Gastrocnemius medialis (tissue), 4 donors: Measurements from ENCODE around the gene DPYSL3. TPM values are rescaled to one million over a fixed set of nuclear protein-coding genes. Genes with fewer than 3 reads are reported as not detected.

Source experiments
- ATAC-seq, 2 donors: fragments of 150-250 bp; one replicate each; pipeline ENCODE4 v1.9.1; 2016
- DNase-seq, 2 donors: peaks; one replicate each; pipeline ENCODE4 v3.0.0-alpha.2; 2019
- H3K27ac ChIP-seq, 4 donors: fragments of 200-600 bp; sonication (generic); 1 replicate in 1 of 4; 2 replicates in 3 of 4; pipeline ENCODE4 v1.5.1; 2016 to 2018; ENCODE audit warnings: mild to moderate bottlenecking in 2 of 4, moderate library complexity in 1 of 4
- H3K27me3 ChIP-seq, 3 donors: fragments of 200-600 bp; sonication (generic) in 2 of 3; 1 replicate in 1 of 3; 2 replicates in 2 of 3; pipeline versions ENCODE4 v1.5.1 to v1.6.0; 2016 to 2019; ENCODE audit warnings: mild to moderate bottlenecking in 1 of 3, moderate library complexity in 1 of 3
- H3K36me3 ChIP-seq, 2 donors: fragments of 200-600 bp; sonication (generic) in 1 of 2; one replicate each; pipeline ENCODE4 v1.5.1; 2017 to 2018
- H3K4me1 ChIP-seq, 2 donors: fragments of 200-600 bp; sonication (generic) in 1 of 2; one replicate each; pipeline ENCODE4 v1.5.1; 2016 to 2017; ENCODE audit warnings: mild to moderate bottlenecking in 2 of 2
- H3K4me3 ChIP-seq, 4 donors: fragments of 200-600 bp; sonication (generic) in 3 of 4; 1 replicate in 1 of 4; 2 replicates in 3 of 4; pipeline ENCODE4 v1.5.1; 2016 to 2019; ENCODE audit warnings: mild to moderate bottlenecking in 2 of 4
- H3K9me3 ChIP-seq, 3 donors: fragments of 200-600 bp; sonication (generic) in 2 of 3; 1 replicate in 1 of 3; 2 replicates in 2 of 3; pipeline ENCODE4 v1.5.1; 2016 to 2019
- CTCF ChIP-seq, 5 experiments: fragments of 450-650 bp in 3 of 5; fragments of 200-600 bp in 2 of 5; sonication (generic) in 2 of 5; IDR thresholded peaks in 4 of 5; conservative IDR thresholded peaks in 1 of 5; 1 replicate in 4 of 5; 2 replicates in 1 of 5; pipeline ENCODE4 v1.5.1; 2016 to 2019; ENCODE audit warnings: antibody characterized with exemption in 5 of 5, mild to moderate bottlenecking in 3 of 5, moderate library complexity in 3 of 5
- POLR2A ChIP-seq, 2 donors: fragments of 450-650 bp; IDR thresholded peaks; one replicate each; pipeline ENCODE4 v1.6.1; 2017; ENCODE audit warnings: antibody characterized with exemption in 2 of 2, mild to moderate bottlenecking in 2 of 2, moderate library complexity in 2 of 2
- in situ Hi-C, 4 donors: fragments of 200-750 bp; cut with MboI; loops; one replicate each; pipeline versions ENCODE4 v1.15.0 to v1.8.0; 2017; ENCODE audit warnings: low sequenced_read_pairs in 4 of 4
- intact Hi-C: fragments of 100-400 bp; cut with DNase I; formaldehyde crosslinking; loops from one replicate; pipeline ENCODE4 v1.15.1; 2023; ENCODE audit warnings: low total_unique reads
- total RNA-seq, 4 donors: library from RNA; depleted of rRNA; stranded (reverse); fragments of >200 nt; gene quantifications; one replicate each; pipeline versions ENCODE4 v1.1.0 to v1.2.3, GENCODE V29; 2016

DPYSL3 gene
- total RNA-seq, 4 donors from 2014 or later = 11.7 to 45.8 (median 26.0) TPM

- TF ChIP-seq POLR2A (IDR thresholded peaks at IDR 0.05) (no peak), CTCF (IDR thresholded peaks at IDR 0.05 in 4 of 5, conservative IDR thresholded peaks at IDR 0.05 in 1 of 5) (no peak)
- DNase-seq (no peak), ATAC-seq (no peak)
- Histone ChIP-seq H3K4me3 (no peak overlapping the region), H3K27ac (no peak overlapping the region), H3K9me3 (no peaks in the 10 kb centered on the region), H3K27me3 (no peaks in the 10 kb centered on the region), H3K4me1 (peaks cover 23 to 25% of the 10 kb centered on the region in 2 donors), H3K36me3 (peaks cover 0 to 26% of the 10 kb centered on the region in 2 donors)
- intact Hi-C loops = no loop called here
- in situ Hi-C loops = no loop called here
Observed at GRCh38 chr5:147400126-147400809, 109.6 kb downstream of the DPYSL3 start.

- TF ChIP-seq POLR2A (IDR thresholded peaks at IDR 0.05) = no peak
- TF ChIP-seq CTCF (IDR thresholded peaks at IDR 0.05 in 4 of 5, conservative IDR thresholded peaks at IDR 0.05 in 1 of 5) = no peak
- in situ Hi-C loops = no loop called here
- H3K9me3 ChIP-seq = no peaks in the 10 kb centered on the region
- ATAC-seq (no peak), DNase-seq (no peak)
- peaks cover 11 to 12% of the 10 kb centered on the region in 2 donors for H3K4me1 ChIP-seq
- no peaks in the 10 kb centered on the region for H3K27me3 ChIP-seq
- no peak overlapping the region for H3K4me3 ChIP-seq
- H3K36me3 ChIP-seq = peaks cover 0 to 28% of the 10 kb centered on the region in 2 donors
- H3K27ac ChIP-seq = no peak overlapping the region
- intact Hi-C loops = no loop called here
Observed at GRCh38 chr5:147398860-147399259, 111.0 kb downstream of the DPYSL3 start.

GRCh38 chr5:147397616-147398015 is 112.3 kb downstream of the DPYSL3 start:
- H3K4me1 ChIP-seq = no peaks in the 10 kb centered on the region
- in situ Hi-C loops = no loop called here
- H3K4me3 ChIP-seq = no peak overlapping the region
- no peaks in the 10 kb centered on the region for H3K9me3 ChIP-seq
- peaks cover 0 to 37% of the 10 kb centered on the region in 2 donors for H3K36me3 ChIP-seq
- DNase-seq (no peak), ATAC-seq (no peak)
- no peaks in the 10 kb centered on the region for H3K27me3 ChIP-seq
- TF ChIP-seq POLR2A (IDR thresholded peaks at IDR 0.05) (no peak), CTCF (IDR thresholded peaks at IDR 0.05 in 4 of 5, conservative IDR thresholded peaks at IDR 0.05 in 1 of 5) (no peak)
- H3K27ac ChIP-seq = no peak overlapping the region
- intact Hi-C loops = no loop called here

- Histone ChIP-seq H3K36me3 (peaks cover 0 to 37% of the 10 kb centered on the region in 2 donors), H3K27me3 (no peaks in the 10 kb centered on the region), H3K9me3 (no peaks in the 10 kb centered on the region), H3K4me3 (no peak overlapping the region), H3K4me1 (no peaks in the 10 kb centered on the region), H3K27ac (peak overlapping the region in 3 of 4 donors; percentile 11 to 33 (median 31))
- ATAC-seq (peak; percentile 42 to 66), DNase-seq (peak; percentile 11 to 70)
- TF ChIP-seq POLR2A (IDR thresholded peaks at IDR 0.05) (no peak), CTCF (IDR thresholded peaks at IDR 0.05 in 4 of 5, conservative IDR thresholded peaks at IDR 0.05 in 1 of 5) (no peak)
- intact Hi-C loops = no loop called here
- in situ Hi-C loops = no loop called here
Observed at GRCh38 chr5:147396070-147396823, 113.6 kb downstream of the DPYSL3 start.
